IPS-15b (cell line): ENCODE measurements around the gene ZFC3H1.

Experiments
- H3K27me3 ChIP-seq: one replicate; pipeline ENCODE4 v1.6.1; 2013; ENCODE audit warnings: low read length; ENCODE audit not compliant: control insufficient read depth, insufficient read depth
- H3K36me3 ChIP-seq: one replicate; pipeline ENCODE4 v1.6.1; 2013; ENCODE audit warnings: low read length; ENCODE audit not compliant: control insufficient read depth, insufficient read depth
- H3K4me1 ChIP-seq: one replicate; pipeline ENCODE4 v1.6.1; 2013; ENCODE audit warnings: mild to moderate bottlenecking, low read length; ENCODE audit not compliant: control insufficient read depth, insufficient read depth
- H3K4me3 ChIP-seq: one replicate; pipeline ENCODE4 v1.5.1; 2013; ENCODE audit warnings: low read depth, low read length
- H3K9ac ChIP-seq: one replicate; pipeline ENCODE4 v1.6.1; 2013; ENCODE audit warnings: low read depth, mild to moderate bottlenecking, low read length
- H3K9me3 ChIP-seq: one replicate; pipeline ENCODE4 v1.6.1; 2013; ENCODE audit warnings: mild to moderate bottlenecking, low read length; ENCODE audit not compliant: control insufficient read depth, insufficient read depth

ZFC3H1 gene

DNA sequence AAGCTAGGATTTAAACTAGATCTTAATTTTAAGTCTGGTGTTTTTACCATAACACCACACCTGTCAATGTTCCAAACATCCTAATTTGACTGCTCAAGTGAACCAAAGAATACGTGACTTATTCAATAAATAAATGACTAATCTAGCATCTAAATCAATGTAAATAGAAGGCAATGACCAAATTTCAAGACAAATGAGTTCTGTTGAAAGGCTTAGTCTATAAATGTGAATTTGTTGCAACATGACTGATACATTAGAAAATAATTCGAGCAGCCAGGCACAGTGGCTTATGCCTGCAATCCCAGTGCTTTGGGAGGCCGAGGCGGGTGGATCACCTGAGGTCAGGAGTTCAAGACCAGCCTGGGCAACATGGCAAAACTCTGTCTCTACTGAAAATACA, 15.1 kb downstream of the ZFC3H1 start:
- H3K4me1 ChIP-seq, result no peaks in the 10 kb centered on the region
- peaks cover 4% of the 10 kb centered on the region for H3K36me3 ChIP-seq
- peaks cover 3% of the 10 kb centered on the region for H3K9me3 ChIP-seq
- no peak overlapping the region for H3K4me3 ChIP-seq
- H3K9ac ChIP-seq, result no peak overlapping the region
- H3K27me3 ChIP-seq, result no peaks in the 10 kb centered on the region

DNA sequence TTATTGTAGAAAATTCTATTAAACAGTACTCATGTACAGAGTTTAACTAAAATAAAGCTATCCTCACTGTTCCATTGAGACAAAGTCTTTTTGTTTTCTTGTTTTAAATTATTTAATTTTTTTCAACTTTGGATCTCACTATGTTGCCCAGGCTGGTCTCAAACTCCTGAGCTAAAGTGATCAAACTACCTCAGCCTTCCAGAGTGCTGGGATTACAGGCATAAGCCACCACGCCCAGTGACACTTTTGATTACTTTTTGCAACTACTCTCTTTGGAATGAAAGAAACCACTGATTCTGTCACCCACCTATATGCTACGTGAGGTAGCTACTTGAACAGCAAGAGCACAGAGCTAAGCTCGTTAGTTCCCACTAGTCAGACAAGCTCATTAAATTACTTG, 17.1 kb downstream of the ZFC3H1 start:
- Histone ChIP-seq H3K4me3 (no peak overlapping the region), H3K4me1 (no peaks in the 10 kb centered on the region), H3K36me3 (peaks cover 4% of the 10 kb centered on the region), H3K9ac (no peak overlapping the region), H3K9me3 (no peaks in the 10 kb centered on the region), H3K27me3 (no peaks in the 10 kb centered on the region)

DNA sequence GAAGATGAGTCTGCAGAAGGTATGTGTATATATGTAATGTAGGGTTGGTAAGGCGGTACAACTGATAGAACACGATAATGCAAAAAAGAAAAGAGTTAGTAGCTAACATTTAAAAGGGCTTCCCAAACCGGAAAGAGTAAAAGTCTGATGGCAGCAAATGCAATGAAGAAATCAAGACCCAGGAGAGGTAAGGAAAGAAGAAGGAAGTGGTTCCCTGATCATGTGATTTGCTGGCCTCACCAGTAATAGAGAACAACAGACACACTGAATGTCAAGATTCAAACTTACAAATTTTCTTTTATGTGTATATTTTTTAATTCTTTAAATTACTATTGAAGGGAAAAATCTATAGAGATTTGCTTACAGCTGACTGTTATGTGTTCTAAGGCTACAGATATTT, 18.4 kb downstream of the ZFC3H1 start:
- Histone ChIP-seq H3K27me3 (no peaks in the 10 kb centered on the region), H3K36me3 (peaks cover 6% of the 10 kb centered on the region), H3K9me3 (no peaks in the 10 kb centered on the region), H3K4me1 (no peaks in the 10 kb centered on the region), H3K9ac (no peak overlapping the region), H3K4me3 (no peak overlapping the region)

DNA sequence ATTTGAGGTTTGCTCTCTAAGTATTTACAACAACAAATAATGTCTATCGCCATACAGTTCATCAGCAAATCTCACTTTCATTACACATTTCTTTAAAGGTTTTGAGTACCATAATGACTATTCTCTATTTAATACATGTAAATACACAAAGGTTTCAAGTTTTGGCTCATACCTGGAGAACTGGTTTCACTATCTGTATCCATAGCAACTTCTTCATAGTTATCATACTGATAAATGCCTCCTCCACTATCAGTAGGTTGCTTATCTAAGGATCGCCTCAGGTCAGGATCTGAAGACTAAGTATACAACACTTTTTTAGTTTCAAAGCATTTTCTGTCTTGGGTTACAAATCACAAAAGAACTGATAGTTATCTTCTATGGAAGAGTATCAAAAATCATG, 21.4 kb downstream of the ZFC3H1 start:
- Histone ChIP-seq H3K9me3 (no peaks in the 10 kb centered on the region), H3K4me3 (no peak overlapping the region), H3K4me1 (no peaks in the 10 kb centered on the region), H3K27me3 (no peaks in the 10 kb centered on the region), H3K36me3 (peaks cover 10% of the 10 kb centered on the region), H3K9ac (no peak overlapping the region)

DNA sequence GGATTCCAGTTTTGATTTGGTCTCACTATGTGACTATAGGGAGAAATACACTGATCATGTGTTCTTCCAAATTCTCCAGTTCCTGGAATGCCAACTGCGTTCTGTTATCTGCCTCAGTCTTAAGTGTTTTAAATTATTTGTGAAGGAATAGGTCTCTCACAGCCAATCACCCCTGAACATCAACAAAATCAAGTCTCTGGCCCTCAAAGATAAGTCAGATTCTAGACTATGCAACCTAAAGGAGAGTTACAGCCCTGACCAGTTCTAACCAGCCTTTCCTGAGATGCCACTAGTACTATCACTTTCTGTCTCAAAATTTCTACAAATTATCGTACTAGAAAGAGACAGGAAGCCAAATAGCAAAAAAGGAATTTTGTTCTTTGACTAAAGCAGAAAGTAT, 22.3 kb downstream of the ZFC3H1 start:
- no peaks in the 10 kb centered on the region for H3K27me3 ChIP-seq
- no peaks in the 10 kb centered on the region for H3K4me1 ChIP-seq
- no peak overlapping the region for H3K9ac ChIP-seq
- peaks cover 10% of the 10 kb centered on the region for H3K36me3 ChIP-seq
- no peak overlapping the region for H3K4me3 ChIP-seq
- H3K9me3 ChIP-seq, result no peaks in the 10 kb centered on the region

DNA sequence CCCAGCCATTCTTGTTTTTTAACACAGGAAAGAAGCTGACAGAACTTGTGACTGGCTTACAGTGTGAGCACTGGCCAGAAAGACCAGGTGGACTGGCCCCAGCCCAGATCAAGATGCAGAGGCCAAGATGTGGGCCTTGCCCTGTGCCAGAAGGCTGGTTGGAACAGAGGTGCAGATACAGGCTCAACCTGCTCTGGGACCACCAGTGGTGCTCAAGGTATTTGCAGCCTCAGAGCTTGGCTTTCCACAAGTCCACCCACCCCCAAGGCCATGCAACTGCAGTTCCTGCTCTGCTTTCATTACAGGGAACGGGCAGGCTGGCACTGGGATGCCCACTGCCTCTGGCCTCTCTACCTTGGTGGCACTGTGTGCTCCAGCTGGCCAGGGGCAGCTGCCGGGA, 23.3 kb downstream of the ZFC3H1 start:
- Histone ChIP-seq H3K9ac (no peak overlapping the region), H3K4me3 (no peak overlapping the region), H3K4me1 (no peaks in the 10 kb centered on the region), H3K27me3 (no peaks in the 10 kb centered on the region), H3K36me3 (peaks cover 13% of the 10 kb centered on the region), H3K9me3 (no peaks in the 10 kb centered on the region)

DNA sequence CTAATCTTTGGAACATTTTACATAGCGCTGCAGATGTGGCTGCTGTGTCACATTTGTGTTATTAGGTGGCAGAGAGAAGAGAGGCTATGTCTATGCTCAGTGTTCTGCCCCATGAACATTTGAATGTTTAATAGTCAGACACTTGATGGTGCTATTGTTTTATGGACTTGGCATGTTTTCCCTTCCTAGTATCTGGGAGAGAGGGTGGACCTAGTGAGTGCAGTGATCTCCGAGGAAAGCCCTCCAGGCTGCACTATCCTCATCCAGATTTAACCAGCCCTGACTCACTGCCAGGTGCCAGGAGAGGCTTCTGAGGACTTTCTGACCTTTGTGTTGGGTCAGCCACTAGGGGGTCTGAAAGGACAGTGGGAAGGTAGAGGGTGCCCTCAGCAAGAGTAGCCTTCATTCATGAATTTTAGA, 24.3 kb downstream of the ZFC3H1 start:
- H3K4me3 ChIP-seq, result no peak overlapping the region
- H3K27me3 ChIP-seq, result no peaks in the 10 kb centered on the region
- no peaks in the 10 kb centered on the region for H3K4me1 ChIP-seq
- H3K9me3 ChIP-seq, result no peaks in the 10 kb centered on the region
- peaks cover 13% of the 10 kb centered on the region for H3K36me3 ChIP-seq
- H3K9ac ChIP-seq, result no peak overlapping the region

DNA sequence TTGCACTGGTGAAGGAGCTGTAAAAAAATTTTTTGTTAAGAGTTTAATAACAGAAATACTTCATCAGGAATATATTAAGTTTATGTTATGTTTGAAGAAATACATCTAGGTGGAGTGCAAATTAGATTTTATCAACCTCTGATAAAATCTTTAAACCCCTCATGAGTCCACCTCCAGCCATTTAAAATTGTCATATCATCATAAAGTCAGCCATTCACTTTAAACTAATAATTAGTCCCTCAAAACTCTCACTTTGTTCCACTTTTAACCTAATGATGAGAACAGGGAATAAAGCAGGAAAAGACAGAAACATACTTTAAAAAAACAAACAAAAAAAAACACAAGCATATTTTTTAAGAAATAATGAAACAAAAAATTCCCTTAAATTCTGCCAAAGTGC, 25.1 kb downstream of the ZFC3H1 start:
- Histone ChIP-seq H3K9me3 (no peaks in the 10 kb centered on the region), H3K27me3 (no peaks in the 10 kb centered on the region), H3K9ac (no peak overlapping the region), H3K36me3 (peaks cover 14% of the 10 kb centered on the region), H3K4me3 (no peak overlapping the region), H3K4me1 (no peaks in the 10 kb centered on the region)

DNA sequence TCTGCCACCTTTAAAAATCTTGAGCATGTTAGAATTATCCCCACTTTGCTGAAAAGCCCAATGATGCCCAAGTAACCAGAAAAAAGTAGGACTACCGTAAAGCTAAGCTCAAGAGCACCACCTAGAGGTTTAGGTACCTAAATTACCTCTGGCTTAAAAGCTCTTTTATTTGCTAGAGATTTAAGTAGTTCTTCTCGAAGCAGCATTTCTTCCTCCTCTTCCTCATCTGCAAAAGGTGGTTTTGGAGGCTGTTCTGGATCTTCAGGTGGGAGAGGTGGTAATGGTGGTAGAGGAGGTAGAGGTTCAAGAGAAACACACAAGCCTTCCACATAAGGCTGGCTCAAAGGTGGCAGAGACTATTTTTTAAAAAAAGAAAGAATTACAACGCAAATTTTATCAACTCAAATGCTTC, 26.9 kb downstream of the ZFC3H1 start:
- Histone ChIP-seq H3K9me3 (no peaks in the 10 kb centered on the region), H3K36me3 (peaks cover 14% of the 10 kb centered on the region), H3K4me3 (no peak overlapping the region)

DNA sequence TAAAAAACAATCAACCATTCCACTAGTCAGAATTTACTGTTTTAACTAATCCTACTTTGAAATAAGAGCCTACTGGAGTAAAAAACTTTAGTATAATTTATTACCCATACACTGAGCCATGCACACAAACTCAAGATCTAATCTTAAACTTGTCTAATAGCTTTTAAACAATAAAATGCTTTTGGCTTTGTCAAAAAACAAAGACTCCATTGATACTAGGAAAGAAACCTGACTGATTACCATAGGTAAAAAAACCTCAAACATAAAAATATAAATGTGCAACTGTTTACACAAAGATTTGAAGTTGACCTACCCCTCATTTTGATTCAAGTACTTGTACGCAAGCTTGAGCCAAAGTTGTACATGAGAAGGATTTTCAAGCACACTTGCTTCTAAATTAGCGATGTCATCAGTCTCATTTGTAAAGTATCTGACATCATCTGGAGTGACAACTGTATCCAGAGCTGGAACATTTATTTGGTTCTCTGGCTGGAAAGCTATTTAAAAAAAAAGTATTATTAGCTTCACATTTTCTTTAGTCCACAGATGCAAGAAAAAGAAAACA, 36.1 kb downstream of the ZFC3H1 start:
- no peak overlapping the region for H3K4me3 ChIP-seq
- no peaks in the 10 kb centered on the region for H3K27me3 ChIP-seq
- H3K36me3 ChIP-seq, result peaks cover 19% of the 10 kb centered on the region
- no peaks in the 10 kb centered on the region for H3K4me1 ChIP-seq
- no peaks in the 10 kb centered on the region for H3K9me3 ChIP-seq
- H3K9ac ChIP-seq, result no peak overlapping the region

More for the DNA sequence above, 26.9 kb downstream of the ZFC3H1 start:
- Histone ChIP-seq H3K9ac (no peak overlapping the region), H3K27me3 (no peaks in the 10 kb centered on the region), H3K4me1 (no peaks in the 10 kb centered on the region)

DNA sequence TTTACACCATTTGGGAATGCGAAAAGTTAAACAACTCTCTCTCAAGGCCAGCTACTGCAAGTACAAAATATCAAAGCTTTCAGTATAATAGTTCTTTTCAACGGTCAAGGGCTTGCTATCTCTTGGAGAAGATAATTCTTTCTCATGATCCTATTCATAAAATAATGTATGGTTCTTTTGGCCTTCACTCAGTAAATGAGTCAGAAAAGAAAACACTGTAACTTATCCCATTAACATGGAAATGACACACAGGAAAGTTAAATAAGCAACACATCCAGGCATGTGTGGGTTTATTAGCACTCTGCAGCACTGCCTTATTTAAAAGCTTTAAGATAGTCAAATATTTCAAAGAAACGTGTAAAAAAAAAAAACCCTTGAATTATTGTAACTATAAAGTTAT, 36.9 kb downstream of the ZFC3H1 start:
- Histone ChIP-seq H3K4me1 (no peaks in the 10 kb centered on the region), H3K4me3 (no peak overlapping the region), H3K9me3 (no peaks in the 10 kb centered on the region), H3K27me3 (no peaks in the 10 kb centered on the region), H3K9ac (no peak overlapping the region), H3K36me3 (peaks cover 19% of the 10 kb centered on the region)

DNA sequence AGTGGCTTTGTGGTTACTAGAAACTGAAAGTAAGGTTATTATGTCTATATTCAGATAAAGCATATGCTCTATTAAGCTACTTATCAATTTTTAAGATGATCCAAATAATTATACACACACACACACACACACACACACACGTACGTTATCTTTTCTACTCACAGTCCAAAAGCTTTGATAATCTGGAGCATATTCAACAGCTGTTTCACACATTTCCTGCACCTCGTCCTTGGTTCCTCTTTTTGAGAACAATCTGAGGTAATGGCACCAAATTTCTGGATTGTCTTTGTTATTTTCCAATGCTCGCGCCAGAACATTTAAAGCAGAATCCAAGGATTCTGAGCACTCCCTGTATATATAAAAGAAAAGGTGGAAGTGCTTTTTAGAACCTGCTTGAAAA, 37.5 kb downstream of the ZFC3H1 start:
- Histone ChIP-seq H3K4me1 (no peaks in the 10 kb centered on the region), H3K36me3 (peaks cover 19% of the 10 kb centered on the region), H3K9ac (no peak overlapping the region), H3K27me3 (no peaks in the 10 kb centered on the region), H3K4me3 (no peak overlapping the region), H3K9me3 (no peaks in the 10 kb centered on the region)
